Measurements from ENCODE around the gene SNX10.

Gene SNX10

DNA sequence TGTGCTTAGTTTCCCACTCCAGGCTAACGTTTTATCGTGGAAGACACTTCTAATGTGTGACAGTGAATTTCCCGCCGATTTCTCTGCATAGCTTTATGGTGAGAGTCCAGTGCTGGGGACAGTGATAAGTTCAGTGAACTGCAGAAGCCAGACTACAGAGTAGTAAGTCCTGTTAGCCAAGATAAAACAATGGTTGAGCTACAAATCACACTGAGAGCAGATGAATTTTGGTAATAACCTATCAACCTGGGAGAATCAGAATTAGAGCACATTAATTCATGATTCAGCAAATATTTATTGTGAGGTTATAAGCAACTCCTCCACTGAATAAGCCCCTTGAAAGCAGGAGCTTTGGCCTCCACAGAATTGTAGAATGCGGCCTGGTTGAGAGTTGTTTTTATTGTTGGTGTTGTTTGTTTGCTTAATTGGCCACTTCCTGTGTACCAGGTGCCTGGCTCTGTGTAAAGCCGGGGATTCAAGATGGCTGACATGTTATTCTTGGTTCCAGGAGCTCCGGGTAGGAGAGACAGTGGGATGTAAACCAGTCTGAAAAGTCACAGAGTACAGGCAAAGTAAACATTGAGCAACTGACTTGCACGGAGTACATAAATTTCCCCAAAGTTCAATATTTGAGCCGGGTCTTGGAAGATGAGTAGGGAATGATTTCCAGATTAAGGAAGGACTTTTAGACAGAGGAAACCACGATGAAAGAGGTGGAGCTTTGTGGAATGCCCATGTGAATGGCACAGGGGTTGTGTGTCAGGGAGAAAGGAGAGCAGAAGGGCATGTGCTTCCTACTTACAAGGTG lies 112.7 kb downstream of the SNX10 start:
- no peak for DNase-seq (ENCODE audit: low read depth, low spot score)

DNA sequence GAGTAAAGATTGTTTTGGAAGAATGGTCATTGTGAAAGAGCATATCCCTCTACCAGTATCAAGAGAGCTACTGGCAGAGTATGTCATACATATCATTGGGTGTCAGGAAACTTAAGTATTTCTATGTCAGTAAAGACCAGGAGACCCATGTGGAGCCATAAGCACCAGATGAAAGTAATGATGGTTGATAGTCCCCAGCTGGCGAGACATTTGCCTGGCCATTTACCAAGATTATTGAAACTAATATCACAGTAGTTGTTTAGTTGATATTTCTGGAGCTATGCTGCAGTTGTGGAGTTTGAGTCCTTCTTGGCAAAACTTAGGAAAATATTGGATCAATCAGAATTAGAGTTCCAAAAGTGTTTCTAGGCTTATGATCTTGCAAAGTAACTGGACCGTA lies 114.8 kb downstream of the SNX10 start:
- no peak for DNase-seq (ENCODE audit: low read depth, low spot score)

DNA sequence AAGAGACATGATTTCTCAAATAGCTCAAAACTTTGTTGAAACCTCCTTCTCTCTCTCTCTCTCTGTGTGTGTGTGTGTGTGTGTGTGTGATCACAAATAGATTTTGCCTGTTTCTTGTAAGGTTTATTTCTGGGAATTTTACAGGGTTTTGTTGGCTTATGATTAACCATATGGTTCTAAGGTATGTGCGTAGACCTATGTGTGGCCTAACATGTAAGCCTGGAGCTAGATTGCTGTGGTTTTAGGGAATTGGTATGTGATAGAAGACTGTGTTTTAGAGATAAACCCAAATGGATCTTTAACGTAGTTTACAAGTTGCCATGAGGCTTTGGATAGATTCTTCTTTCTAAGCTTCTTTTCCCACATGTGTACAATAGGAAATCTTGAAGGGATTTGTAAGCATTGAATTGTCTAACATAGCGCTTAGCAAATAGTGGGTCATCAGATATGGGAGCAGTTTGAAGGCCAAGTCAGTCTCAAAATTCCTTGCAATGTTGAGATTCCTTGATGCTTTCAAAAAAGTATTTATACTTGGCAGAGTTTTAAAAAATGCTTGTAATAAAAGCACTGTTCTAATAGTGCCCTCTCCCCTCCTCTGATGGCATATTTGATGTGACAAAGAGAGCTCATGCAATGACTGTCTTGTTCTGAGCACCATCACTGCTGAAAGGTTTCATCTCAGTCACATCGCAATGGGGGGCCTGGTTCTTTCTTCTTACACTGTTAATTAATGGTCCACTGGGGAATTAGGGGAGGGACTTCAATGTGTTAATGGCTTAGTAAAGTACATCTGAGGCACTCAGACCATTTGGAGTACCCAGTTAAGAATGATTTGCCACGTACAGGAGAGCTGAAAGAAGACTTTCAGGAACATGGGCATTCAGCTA lies 118.2 kb downstream of the SNX10 start:
- no peak for DNase-seq (ENCODE audit: low read depth, low spot score)

DNA sequence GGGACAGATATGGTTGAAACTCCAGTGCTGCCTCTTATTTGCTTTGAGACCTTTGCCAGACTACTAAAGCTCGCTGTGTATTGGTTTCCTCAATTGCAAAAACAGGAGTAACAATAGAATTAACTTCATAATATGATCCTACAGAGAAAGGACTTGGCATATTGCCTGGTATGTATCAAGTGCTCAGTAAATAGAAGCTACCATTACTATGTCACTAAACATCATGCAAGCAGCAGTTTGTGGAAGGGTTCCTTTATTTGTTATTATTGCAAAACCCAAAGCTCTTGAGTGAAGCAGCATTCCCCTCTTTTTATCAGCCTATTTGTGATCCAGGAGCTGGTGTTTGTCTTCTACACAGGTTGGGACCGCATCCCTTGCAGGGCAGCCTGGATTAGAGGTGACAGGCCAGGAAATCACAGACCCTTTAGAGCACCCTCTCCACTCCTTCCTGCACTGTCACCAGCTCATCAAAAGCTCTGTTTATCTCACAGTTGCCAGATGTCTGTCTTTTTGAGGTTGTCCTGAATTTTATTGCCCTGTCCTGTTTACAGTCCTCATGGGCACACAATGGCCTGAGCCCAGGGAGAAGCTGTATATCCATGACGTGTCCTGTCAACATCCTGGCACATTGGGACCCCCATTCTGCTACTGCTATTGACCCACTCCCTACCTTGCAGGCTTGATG lies 121.5 kb downstream of the SNX10 start:
- no peak for DNase-seq (ENCODE audit: low read depth, low spot score)

DNA sequence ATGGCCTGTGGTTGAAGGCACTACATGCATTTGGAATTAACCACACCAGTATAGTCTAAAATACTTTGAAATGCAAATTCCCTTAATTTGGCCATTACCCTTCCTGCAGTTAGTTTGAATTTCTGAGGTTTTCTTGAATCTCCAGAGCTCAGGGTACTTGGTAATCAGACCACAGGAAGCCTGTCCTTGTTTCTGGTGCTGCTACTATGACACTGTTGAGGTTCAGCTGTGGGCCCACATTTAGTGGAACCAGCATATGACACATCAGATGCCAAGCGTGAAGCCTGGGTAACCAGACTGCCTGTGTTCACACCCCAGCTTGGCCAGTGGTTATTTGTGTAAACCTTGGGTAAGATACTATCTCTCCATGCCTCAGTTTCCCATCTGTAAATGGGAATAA lies 124.3 kb downstream of the SNX10 start:
- DNase-seq (ENCODE audit: low read depth, low spot score), result no peak

DNA sequence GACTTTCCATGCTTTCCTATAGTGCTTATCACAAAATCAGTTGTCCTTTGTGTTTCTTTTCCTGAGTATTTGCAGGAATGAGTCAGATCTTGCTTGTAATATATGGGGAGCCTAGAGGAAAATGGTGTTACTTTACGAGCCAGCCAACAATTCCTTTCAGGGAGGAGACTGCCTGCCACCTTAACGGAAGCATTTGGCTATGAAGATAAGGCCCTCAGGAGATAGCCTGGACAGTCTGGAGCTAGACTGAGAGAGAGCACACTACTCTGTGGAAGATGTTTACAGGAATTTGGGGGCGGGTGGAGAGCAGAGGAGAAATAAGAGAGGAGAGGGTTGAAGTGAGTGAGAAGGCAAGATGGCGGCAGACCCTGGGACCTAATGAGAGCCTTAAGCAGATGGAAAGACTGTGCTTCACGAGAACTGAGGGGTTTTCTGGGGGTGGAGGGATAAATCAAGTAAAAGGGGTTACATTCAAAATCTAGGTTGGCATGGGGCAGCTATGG lies 126.3 kb downstream of the SNX10 start:
- DNase-seq (ENCODE audit: low read depth, low spot score), result no peak

DNA sequence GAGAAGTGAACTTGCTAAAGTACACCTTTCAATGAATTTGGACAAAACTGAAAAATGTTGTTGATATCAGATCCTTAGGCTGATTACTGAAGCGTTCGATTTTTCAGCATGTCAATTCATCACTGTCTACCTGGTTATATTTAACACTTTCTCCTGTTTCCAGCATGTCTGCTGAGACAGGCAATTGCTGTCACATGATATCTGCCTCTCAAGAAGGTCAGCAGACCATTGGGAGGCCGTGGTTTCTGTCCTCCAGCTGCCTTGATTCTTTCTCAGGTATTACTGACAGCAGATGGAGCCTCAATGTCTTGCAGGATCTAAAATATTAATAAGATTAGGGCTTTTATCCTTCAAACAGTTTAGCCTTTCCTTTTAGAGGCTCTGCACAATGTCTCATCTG lies 127.5 kb downstream of the SNX10 start:
- no peak for DNase-seq (ENCODE audit: low read depth, low spot score)

DNA sequence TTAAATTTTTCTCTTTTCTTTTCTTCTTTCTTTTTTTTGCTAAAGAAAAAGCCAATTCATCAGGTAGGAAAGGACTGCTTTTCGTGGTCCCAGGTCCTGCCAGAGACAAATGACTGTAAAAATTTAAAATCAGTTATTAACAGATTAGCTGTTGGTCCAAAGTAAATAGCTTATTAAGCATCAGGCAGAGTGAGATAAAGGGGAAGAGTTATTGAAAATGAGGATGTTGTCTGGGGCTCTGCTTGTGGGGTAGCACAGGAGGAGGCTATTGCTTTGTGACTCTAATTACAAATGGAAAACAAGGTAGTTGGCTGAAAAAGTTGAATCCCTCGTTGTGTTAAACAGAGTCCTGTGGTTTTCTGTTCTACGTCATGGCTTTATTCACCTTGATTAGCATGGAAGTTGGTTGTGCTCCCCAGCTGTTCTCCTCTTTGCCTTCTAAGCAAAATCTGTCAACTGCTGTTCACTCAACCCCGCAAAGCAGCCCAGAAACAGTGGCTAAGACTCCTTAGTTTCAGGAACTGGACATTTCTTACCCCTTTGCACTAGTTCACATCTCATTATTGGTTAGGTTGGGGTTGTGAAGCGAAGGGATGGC lies 128.9 kb downstream of the SNX10 start:
- no peak for DNase-seq (ENCODE audit: low read depth, low spot score)

DNA sequence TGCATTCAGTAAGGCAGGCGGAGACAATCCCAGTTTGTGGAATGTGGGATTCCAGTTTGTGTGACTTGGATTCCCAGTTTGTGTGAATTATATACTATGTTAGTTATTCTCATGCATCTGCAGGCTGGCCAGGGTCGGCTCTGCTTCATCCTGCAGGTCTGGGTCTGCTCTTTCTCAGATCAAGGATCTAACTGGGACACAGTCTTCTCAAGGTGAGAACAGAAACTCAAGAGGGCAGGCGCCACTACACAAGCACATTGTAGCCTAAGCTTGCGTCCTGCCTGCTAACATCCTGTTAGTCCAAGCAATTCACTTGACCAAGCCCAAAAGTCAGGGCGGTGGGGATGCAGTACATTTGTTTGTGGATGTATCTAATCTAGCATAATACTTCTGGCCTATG lies 131.1 kb downstream of the SNX10 start:
- no peak for DNase-seq (ENCODE audit: low read depth, low spot score)

DNA sequence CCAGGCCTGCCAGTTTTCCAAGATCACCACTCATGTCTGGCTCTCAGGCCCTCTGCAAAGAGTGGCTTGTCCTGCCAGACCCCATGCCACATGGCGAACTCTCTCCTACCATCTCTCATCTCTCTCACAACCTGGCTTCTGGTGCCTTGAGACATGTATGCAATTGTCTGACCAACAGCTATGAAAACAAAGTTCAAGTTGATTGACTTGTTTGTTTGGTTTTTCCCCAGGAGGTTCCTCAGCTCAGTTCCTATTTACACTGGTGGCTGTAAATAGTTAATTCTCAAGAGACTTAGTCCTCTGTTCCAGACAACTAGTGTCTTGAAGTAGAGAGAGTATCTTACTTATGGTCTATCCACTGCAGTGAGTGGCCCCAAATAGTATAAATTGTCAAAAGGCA lies 131.8 kb downstream of the SNX10 start:
- no peak for DNase-seq (ENCODE audit: low read depth, low spot score)
